SK-N-MC (cell line): ENCODE measurements around the gene NPIPB2.

Experiments used
- EZH2 ChIP-seq: fragments of 200-600 bp; sonication (generic); IDR thresholded peaks from one replicate; pipeline ENCODE4 v1.6.1; 2017; ENCODE audit warnings: antibody characterized with exemption
- FOXP2 ChIP-seq: optimal IDR thresholded peaks from 2 replicates; pipeline ENCODE3; 2011; ENCODE audit warnings: mild to moderate bottlenecking, moderate library complexity; ENCODE audit not compliant: insufficient read depth; ENCODE audit errors: extremely low read length, control extremely low read depth
- POLR2AphosphoS5 ChIP-seq: IDR thresholded peaks from 2 replicates; pipeline ENCODE4 v1.6.1; 2012; ENCODE audit warnings: mild to moderate bottlenecking, low read depth, low read length, borderline replicate concordance

- no peak for TF ChIP-seq POLR2AphosphoS5
- no peak for TF ChIP-seq EZH2
- no peak for TF ChIP-seq FOXP2
Observed at GRCh38 chr16:11980136-11980844, 38.4 kb upstream of the NPIPB2 start.
